Adrenal gland (tissue), 12 donors: Measurements from ENCODE around the gene FOXRED1. TPM values are rescaled to one million over a fixed set of nuclear protein-coding genes. Genes with fewer than 3 reads are reported as not detected.
A peak's percentile ranks its signal among the peaks of the same experiment; 100 is the strongest.

Source experiments
- DNase-seq, 7 donors: peaks; one replicate each; pipeline ENCODE4 v3.0.0-alpha.2; 2019 to 2020
- H3K27ac ChIP-seq, 5 donors: fragments of 200-600 bp; sonication (generic) in 4 of 5; 1 replicate in 3 of 5; 2 replicates in 2 of 5; pipeline versions ENCODE4 v1.5.1 to v1.8.0; 2016 to 2020; ENCODE audit warnings: mild to moderate bottlenecking in 1 of 5
- H3K27me3 ChIP-seq: fragments of 200-600 bp; 2 replicates; pipeline ENCODE4 v1.8.0; 2021
- H3K36me3 ChIP-seq, 2 donors: fragments of 200-600 bp; replicated peaks in 1 of 2; 1 replicate in 1 of 2; 2 replicates in 1 of 2; pipeline versions ENCODE4 v1.5.1 to v1.8.0; 2018 to 2022
- H3K4me1 ChIP-seq, 2 donors: fragments of 200-600 bp; replicated peaks in 1 of 2; 1 replicate in 1 of 2; 2 replicates in 1 of 2; pipeline versions ENCODE4 v1.5.1 to v1.8.0; 2018 to 2021
- H3K4me3 ChIP-seq, 4 donors: fragments of 200-600 bp; sonication (generic) in 3 of 4; one replicate each; pipeline ENCODE4 v1.5.1; 2016 to 2018
- H3K9me3 ChIP-seq, 3 donors: fragments of 200-600 bp; sonication (generic) in 1 of 3; replicated peaks in 1 of 3; 1 replicate in 2 of 3; 2 replicates in 1 of 3; pipeline versions ENCODE4 v1.5.1 to v1.8.0; 2016 to 2021
- POLR2A ChIP-seq, 2 donors: fragments of 450-650 bp; IDR thresholded peaks; one replicate each; pipeline ENCODE4 v1.6.1; 2017; ENCODE audit warnings: antibody characterized with exemption in 2 of 2, mild to moderate bottlenecking in 2 of 2, moderate library complexity in 1 of 2
- WGBS, 4 donors: extraction: QIAGEN DNeasy Blood & Tissue Kit in 2 of 4; methylation state at CpG; one replicate each; pipeline versions ENCODE4 v1.1.5 to v1.1.7; 2013 to 2017; 5-methylcytosine and 5-hydroxymethylcytosine counted together
- intact Hi-C, 2 donors: fragments of 100-400 bp; cut with DNase I; formaldehyde crosslinking; loops; one replicate each; pipeline versions ENCODE4 v1.14.1 to v1.15.0; 2022 to 2023
- polyA plus RNA-seq, 3 donors: library from polyadenylated mRNA; stranded (reverse); fragments of 200-250 nt in 2 of 3; fragments of 350-450 nt in 1 of 3; fragmentation: Illumina TruSeq in 1 of 3; extraction: RNeasy Lipid Tissue Mini Kit (QIAGEN cat#74804) in 1 of 3; gene quantifications; one replicate each; pipeline ENCODE4 v1.2.3, GENCODE V29; 2013 to 2014
- total RNA-seq, 9 donors: library from RNA; depleted of rRNA in 4 of 9; stranded (reverse); fragments of >200 nt in 4 of 9; fragments of 120-200 nt in 1 of 9; fragmentation: NEBNext Ultra II Directional in 1 of 9; extraction: Animal tissue kit (Norgen Biotek cat#: 25700) in 1 of 9; gene quantifications; one replicate each; pipeline versions ENCODE4 v1.1.0 to v1.2.4, GENCODE V29; 2013 to 2023
- TF ChIP-seq, protein P1 (sequence below), 6 experiments: fragments of 450-650 bp in 4 of 6; fragments of 200-600 bp in 2 of 6; sonication (generic) in 1 of 6; IDR thresholded peaks; 1 replicate in 5 of 6; 2 replicates in 1 of 6; pipeline versions ENCODE4 v1.5.1 to v1.8.0; 2016 to 2021; ENCODE audit warnings: antibody characterized with exemption in 6 of 6, mild to moderate bottlenecking in 2 of 6, moderate library complexity in 1 of 6
- donor health status: healthy with polysubstance abuse.
- donor health status: Bipolar disorder and iron deficiency.
- donor health status: DM: yes; HTN: yes; CAD: no.
- donor health status: DM: no; HTN: no; CAD: no.
- donor health status: DM: no; HTN: no; CAD: no.
- donor health status: DM: yes; HTN: yes; CAD: no.

The FOXRED1 gene
- total and polyA plus RNA-seq, 12 donors = 7.2 to 55.3 (median 29.6) TPM

DNA sequence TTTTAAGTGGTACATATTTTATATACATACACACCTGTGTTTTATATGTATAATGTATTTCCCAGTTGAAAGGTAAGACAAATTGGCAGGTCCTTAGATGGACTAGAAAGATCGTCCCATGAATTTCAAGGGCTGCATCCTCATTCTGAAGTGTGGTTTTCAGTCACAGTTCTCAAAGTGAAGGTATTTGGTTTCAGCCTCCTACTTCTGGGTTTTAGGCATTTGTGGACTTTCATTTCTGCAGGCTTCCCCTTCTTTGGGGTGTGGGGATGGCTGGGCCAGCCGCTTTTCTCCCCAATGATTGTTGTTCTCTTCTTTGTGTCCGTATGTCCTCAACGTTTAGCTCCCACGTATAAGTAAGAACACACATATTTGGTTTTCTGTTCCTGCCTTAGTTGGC, 44.9 kb downstream of the FOXRED1 start:
- Histone ChIP-seq H3K36me3 (no peaks in the 10 kb centered on the region), H3K4me3 (no peak overlapping the region), H3K27ac (no peak overlapping the region), H3K27me3 (no peaks in the 10 kb centered on the region), H3K4me1 (peaks cover 14 to 31% of the 10 kb centered on the region in 2 donors), H3K9me3 (no peaks in the 10 kb centered on the region)
- intact Hi-C loops = loop anchor here (5.0 to 10.0 kb wide), 3 partner anchors 121 to 168 kb away; no protein-coding TSS in a partner anchor
- TF ChIP-seq, protein P1, sequence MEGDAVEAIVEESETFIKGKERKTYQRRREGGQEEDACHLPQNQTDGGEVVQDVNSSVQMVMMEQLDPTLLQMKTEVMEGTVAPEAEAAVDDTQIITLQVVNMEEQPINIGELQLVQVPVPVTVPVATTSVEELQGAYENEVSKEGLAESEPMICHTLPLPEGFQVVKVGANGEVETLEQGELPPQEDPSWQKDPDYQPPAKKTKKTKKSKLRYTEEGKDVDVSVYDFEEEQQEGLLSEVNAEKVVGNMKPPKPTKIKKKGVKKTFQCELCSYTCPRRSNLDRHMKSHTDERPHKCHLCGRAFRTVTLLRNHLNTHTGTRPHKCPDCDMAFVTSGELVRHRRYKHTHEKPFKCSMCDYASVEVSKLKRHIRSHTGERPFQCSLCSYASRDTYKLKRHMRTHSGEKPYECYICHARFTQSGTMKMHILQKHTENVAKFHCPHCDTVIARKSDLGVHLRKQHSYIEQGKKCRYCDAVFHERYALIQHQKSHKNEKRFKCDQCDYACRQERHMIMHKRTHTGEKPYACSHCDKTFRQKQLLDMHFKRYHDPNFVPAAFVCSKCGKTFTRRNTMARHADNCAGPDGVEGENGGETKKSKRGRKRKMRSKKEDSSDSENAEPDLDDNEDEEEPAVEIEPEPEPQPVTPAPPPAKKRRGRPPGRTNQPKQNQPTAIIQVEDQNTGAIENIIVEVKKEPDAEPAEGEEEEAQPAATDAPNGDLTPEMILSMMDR (IDR thresholded peaks at IDR 0.05) = no peak
- TF ChIP-seq POLR2A (IDR thresholded peaks at IDR 0.05) = no peak
- WGBS, 4 donors = 76 to 89% (median 83%) methylated on average over 5 of the region's 5 CpGs
- peak in 1 of 7 donors; percentile 0 for DNase-seq

DNA sequence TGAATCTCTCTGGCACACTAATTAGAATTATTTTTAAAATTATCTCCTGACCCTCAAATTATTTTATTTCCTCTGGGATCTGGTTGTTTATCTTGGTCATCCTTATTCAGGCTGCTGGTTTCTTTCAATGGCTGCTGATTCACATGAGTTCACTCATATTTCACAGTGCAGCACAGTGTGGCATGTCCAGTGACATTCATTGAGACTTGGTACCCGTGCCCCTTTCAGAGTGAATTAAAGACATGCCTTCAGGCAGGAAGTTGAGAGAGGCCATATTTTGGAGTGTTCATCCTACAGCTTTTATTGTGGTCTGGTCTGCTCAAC, 48.4 kb downstream of the FOXRED1 start:
- no peak for DNase-seq
- peak overlapping the region; percentile 66 to 91 (median 81) for H3K27ac ChIP-seq
- intact Hi-C loops = loop anchor here (5.0 to 10.0 kb wide), 2 partner anchors 40 to 117 kb away; partner anchors contain the start of gene ST3GAL4 (in 1 of the 2)
- H3K36me3 ChIP-seq = no peaks in the 10 kb centered on the region
- no peaks in the 10 kb centered on the region for H3K9me3 ChIP-seq
- H3K4me1 ChIP-seq = peaks cover 9 to 31% of the 10 kb centered on the region in 2 donors
- TF ChIP-seq, protein P1 (IDR thresholded peaks at IDR 0.05) = no peak
- no peak for TF ChIP-seq POLR2A (IDR thresholded peaks at IDR 0.05)
- no peak overlapping the region for H3K4me3 ChIP-seq
- WGBS, 4 donors = 40 to 54% (median 44%) methylated on average over 1 of the region's 1 CpG
- H3K27me3 ChIP-seq = no peaks in the 10 kb centered on the region

DNA sequence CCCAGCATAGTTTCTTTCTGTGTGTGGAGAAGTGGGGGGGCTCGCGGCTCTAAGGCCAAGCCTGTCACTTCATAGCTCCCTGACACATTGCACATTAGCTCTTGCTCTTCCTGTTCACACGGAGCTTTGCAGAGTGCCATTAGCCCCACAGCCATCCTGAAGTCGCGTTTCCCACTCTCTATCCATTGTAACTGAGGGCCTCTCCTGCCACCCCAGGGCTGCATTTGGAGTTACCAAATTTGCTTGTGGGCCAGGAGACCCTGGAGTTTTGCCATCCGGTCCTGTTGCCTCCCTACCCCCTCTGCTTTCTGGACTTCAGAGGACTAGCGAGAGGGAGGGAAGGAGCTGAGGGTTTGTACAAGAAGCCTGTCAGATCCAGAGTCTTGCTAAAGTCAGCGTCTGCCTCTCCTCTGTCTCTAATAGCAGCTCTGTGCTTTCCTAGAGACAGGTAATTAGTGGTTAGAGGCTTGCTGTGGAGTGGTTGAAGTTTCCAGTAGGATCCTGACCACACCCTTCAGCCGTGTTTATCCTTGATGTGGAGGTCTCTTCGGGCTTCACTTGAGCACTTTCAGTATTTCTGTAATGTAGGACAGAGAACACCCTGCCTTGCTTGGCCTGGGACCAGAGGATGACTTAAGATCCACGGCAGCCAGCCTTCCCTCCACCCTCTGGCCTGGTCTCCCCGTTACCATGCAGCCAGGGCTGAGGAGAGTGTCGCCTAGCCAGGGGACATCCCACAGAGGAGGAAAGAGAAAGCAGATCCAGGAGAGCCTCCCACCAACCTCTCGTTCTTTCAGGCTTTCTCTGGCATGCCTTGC, 49.0 kb downstream of the FOXRED1 start:
- TF ChIP-seq POLR2A (IDR thresholded peaks at IDR 0.05) = peak in 1 of 2 donors; percentile 35
- TF ChIP-seq, protein P1 (IDR thresholded peaks at IDR 0.05) = no peak
- intact Hi-C loops = loop anchor here (5.0 to 10.0 kb wide), 2 partner anchors 39 to 117 kb away; partner anchors contain the start of gene ST3GAL4 (in 1 of the 2)
- peak; percentile 73 to 95 (median 86) for DNase-seq
- Histone ChIP-seq H3K27me3 (no peaks in the 10 kb centered on the region), H3K9me3 (no peaks in the 10 kb centered on the region), H3K4me1 (peaks cover 9 to 35% of the 10 kb centered on the region in 2 donors), H3K4me3 (peak overlapping the region in 1 of 4 donors; percentile 17), H3K27ac (peak overlapping the region; percentile 66 to 91 (median 81)), H3K36me3 (no peaks in the 10 kb centered on the region)
- WGBS, 4 donors = 20 to 38% (median 29%) methylated on average over 8 to 14 of the region's 14 CpGs

DNA sequence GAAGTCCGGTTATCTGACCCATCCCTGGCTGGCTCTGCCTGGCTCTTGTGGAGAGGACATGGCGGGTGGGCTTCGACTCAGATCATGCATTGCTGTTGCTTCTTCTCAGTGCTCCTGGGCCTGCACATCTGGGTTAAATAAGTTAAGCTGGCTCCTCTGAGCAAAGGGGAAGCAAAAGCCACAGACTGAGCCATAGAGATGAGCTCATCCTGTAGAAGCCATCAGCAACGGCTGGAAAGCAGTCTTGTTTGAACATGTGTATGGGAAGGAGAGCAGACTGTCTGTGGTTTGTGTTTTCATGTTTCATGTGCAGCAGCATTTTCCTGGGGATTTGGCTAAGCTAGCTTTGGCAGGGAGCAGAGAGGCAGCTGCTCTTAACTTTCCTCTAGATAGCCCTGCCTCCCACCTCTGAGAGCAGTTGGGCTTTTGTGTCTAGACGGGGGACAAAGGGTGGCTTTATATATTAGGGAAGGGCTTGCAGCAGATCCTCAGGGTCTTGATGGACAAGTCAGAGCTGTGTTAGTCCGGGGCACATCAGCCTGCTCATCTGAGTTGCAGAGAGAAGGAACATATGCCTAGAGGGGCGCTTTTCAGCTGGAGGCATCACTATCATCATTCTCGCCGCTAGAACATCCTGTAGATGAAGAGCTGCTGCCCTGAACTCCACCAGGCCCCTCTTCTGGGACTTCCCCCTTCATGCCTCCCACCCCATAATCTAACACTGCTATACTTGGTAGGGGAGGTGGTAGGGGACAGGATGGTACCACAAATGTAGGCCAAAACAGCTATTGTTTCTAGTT, 49.8 kb downstream of the FOXRED1 start:
- Histone ChIP-seq H3K9me3 (no peaks in the 10 kb centered on the region), H3K4me3 (no peak overlapping the region), H3K27ac (peak overlapping the region; percentile 66 to 91 (median 81)), H3K36me3 (no peaks in the 10 kb centered on the region), H3K27me3 (no peaks in the 10 kb centered on the region), H3K4me1 (peaks cover 13 to 41% of the 10 kb centered on the region in 2 donors)
- TF ChIP-seq, protein P1 (IDR thresholded peaks at IDR 0.05) = no peak
- no peak for TF ChIP-seq POLR2A (IDR thresholded peaks at IDR 0.05)
- 52 to 72% (median 59%) methylated on average over 8 to 9 of the region's 9 CpGs for WGBS, 4 donors
- intact Hi-C loops = loop anchor here (5.0 to 10.0 kb wide), 2 partner anchors 39 to 116 kb away; partner anchors contain the start of gene ST3GAL4 (in 1 of the 2)
- peak in 2 of 7 donors; percentile 8 to 49 for DNase-seq
